D721Med (cell line): ENCODE results near the gene AFG1L.
A peak's percentile ranks its signal among the peaks of the same experiment; 100 is the strongest.
"Not testable (repeated sequence)": the region's sequence is repeated elsewhere in the genome, so short reads cannot be mapped to it uniquely, and the experiment has no call there.

Experiments used
- DNase-seq: peaks from one replicate; pipeline ENCODE4 v3.0.0; 2011; ENCODE audit warnings: low spot score; ENCODE audit not compliant: insufficient read length
- FAIRE-seq: peaks from 2 replicates; lab custom pipeline; 2011; peaks lifted over from hg19 to GRCh38; lab: Jason Lieb, UNC
- TF ChIP-seq, protein P1 (sequence below): IDR thresholded peaks from 2 replicates; pipeline ENCODE4 v1.5.1; 2012; ENCODE audit warnings: mild to moderate bottlenecking, control low read depth; ENCODE audit not compliant: insufficient read depth; ENCODE audit errors: missing control alignments

The AFG1L gene

DNA sequence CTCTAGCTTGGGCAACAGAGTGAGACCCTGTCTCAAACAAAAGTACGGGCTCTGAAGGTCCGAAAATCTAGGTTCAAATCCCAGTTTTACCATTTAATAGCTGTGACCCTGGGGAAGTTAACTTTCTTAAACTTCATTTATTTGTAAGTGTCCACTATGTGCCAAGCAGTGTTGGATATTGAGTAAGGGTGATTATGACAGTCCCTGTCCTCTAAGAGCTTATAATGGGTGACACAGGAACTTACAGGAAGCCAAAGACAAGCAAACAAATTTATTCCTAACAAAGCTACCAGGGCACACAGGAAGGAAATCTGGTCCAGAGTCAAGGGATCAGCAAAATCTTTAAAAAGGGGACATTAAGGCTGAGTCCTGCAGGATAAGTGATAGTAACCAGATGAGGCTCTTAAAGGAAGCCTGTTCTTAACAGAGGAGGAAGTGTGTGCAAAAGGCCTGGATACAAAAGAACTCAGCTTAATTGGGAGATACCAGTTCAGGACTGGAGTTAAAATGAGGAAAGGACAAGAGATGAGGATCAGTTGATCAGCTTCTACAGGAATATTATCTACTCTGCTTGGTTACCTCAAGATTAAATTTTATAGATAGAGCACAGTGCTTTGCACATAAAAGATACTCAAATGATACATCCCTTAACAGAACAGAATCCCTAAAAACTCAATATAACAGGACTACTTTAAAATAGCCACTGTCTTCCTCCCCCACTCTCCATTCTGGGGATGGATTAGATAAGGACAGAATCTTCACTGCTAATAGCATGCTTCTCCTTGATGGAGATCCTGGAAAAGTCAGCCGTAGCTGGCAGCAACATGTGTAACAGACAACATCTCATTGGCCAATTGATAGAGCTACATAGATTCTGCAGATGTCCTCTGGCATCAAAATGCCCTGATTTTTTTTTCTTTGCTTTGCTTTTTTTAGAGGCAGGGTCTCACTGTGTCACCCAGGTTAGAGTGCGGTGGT lies 40.1 kb upstream of the AFG1L start:
- FAIRE-seq = no peak
- TF ChIP-seq, protein P1, sequence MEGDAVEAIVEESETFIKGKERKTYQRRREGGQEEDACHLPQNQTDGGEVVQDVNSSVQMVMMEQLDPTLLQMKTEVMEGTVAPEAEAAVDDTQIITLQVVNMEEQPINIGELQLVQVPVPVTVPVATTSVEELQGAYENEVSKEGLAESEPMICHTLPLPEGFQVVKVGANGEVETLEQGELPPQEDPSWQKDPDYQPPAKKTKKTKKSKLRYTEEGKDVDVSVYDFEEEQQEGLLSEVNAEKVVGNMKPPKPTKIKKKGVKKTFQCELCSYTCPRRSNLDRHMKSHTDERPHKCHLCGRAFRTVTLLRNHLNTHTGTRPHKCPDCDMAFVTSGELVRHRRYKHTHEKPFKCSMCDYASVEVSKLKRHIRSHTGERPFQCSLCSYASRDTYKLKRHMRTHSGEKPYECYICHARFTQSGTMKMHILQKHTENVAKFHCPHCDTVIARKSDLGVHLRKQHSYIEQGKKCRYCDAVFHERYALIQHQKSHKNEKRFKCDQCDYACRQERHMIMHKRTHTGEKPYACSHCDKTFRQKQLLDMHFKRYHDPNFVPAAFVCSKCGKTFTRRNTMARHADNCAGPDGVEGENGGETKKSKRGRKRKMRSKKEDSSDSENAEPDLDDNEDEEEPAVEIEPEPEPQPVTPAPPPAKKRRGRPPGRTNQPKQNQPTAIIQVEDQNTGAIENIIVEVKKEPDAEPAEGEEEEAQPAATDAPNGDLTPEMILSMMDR = no peak
- no peak for DNase-seq

DNA sequence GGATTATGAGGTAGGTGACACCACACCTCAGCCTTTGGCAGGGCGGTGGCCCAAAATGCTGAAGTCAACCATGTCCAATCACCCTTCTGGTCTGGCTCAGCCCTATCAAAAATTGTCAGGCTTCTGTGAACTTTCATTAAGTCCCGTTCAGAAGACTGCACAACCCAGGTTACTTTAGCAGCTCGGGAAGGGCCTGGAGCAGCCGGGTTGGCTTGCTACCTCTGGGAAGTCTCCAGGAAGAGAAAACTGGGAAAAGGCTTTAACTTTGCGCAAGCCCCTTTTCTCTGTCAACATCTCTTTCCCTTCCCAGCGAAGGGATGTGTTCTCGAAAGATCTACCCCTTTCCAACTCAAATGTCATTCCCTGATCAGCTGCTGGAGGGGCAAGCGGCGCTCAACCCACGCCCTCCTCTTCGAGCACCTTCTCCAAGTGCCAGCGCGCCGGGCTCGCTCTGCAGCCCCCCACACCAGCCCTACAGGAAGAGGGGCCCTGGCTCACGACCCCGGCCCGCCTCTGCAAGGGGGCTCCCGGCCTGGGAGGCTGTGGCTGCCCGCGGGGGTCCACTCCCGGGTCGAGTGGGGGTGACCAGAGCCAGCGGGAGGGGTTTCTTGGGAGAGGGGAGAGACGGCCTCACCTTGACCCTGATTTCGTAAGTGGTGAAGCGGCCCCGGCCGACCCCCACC lies 34.6 kb upstream of the AFG1L start:
- FAIRE-seq (no peak), DNase-seq (no peak)
- TF ChIP-seq, protein P1 = no peak

- FAIRE-seq (no peak), DNase-seq (peak; percentile 78)
- TF ChIP-seq, protein P1 = no peak
These were observed 33.9 kb upstream of the AFG1L start, which contains the start of gene SNX3 for GRCh38 chr6:108260809-108261569. Gene SNX3 (minus strand): TSS chr6:108261040. CDS start chr6:108260921, 119 bp downstream.

DNA sequence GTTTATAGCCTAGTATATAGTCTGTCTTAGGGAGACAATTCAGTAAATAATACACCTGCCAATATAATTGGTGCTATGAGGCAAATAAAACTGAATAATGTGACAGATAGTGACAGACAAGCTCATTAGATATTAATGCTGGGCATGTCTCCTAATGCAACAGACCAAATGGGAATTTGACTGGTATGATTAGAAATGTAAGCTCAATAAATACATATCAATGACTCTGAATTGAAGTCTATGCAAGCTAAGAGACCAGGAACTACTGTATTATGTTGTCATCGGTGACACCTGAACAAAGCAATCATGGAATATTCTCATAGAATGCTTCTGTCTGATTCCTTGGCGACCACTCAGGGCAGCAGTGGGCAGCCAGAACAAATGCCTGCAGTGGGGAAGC lies 31.5 kb upstream of the AFG1L start:
- no peak for FAIRE-seq
- no peak for DNase-seq
- TF ChIP-seq, protein P1 = no peak

DNA sequence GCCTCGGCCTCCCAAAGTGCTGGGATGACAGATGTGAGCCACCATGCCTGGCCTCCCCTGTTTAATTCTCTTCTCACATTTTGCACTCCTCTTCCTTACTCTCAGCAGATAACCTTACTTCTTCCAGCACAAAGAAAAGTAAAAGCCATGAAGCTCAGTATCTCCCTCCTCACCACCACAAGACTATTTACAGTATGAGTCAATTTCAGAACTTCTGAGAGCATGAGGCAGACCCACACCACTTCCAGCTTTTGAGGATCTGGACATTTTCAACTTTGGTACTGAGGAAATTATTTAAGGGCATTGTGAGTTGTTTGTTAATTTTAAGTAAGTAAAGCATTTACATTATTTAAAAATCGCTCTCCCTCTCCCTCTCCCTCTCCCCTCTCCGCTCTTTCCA lies 26.0 kb upstream of the AFG1L start:
- DNase-seq = no peak
- TF ChIP-seq, protein P1 = no peak
- FAIRE-seq = no peak

- FAIRE-seq, DNase-seq: not testable (repeated sequence)
These were observed 24.9 kb upstream of the AFG1L start for GRCh38 chr6:108269955-108270354.

DNA sequence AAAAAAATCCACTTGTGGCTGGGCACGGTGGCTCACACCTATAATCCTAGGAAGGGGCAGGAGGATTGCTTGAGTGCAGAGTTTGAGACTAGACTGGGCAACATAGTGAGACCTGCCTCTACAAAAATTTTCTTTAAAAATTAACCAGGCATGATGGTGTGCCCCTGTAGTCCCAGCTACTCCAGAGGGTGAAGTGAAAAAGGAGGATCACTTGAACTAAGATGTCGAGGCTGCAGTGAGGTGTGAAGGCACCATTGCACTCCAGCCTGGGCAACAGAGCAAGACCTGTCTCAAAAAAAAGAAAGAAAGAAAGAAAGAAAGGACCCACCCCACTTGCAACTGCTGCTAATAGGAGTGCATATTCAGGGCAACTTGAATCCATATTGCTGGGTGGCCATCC lies 20.3 kb upstream of the AFG1L start:
- TF ChIP-seq, protein P1 = no peak
- FAIRE-seq (no peak), DNase-seq (no peak)
